Keratinocyte (primary cell): ENCODE results near the gene TTC16. TPM values are rescaled to one million over a fixed set of nuclear protein-coding genes. Genes with fewer than 3 reads are reported as not detected.

Experiments
- DNase-seq: peaks from one replicate; pipeline ENCODE4 v3.0.0-alpha.2; 2011; ENCODE audit warnings: low read depth, missing footprints, low spot score
- FAIRE-seq: peaks from 2 replicates; lab custom pipeline; 2011; peaks lifted over from hg19 to GRCh38; lab: Jason Lieb, UNC
- H2AFZ ChIP-seq: 2 replicates; pipeline ENCODE4 v1.6.0; 2012; ENCODE audit warnings: low read length, control low read depth, inconsistent platforms; ENCODE audit not compliant: control insufficient read depth
- H3K27ac ChIP-seq: 2 replicates; pipeline ENCODE4 v1.5.1; 2011; ENCODE audit warnings: low read length; ENCODE audit not compliant: control insufficient read depth, insufficient read depth
- H3K27me3 ChIP-seq: 3 replicates; pipeline ENCODE4 v1.6.0; 2011; ENCODE audit warnings: low read length; ENCODE audit not compliant: control insufficient read depth, insufficient read depth; ENCODE audit errors: extremely low read depth
- H3K36me3 ChIP-seq, 2 experiments: 2 replicates in 1 of 2; 3 replicates in 1 of 2; pipeline ENCODE4 v1.5.1; 2011; ENCODE audit warnings: low read length in 2 of 2, mild to moderate bottlenecking in 1 of 2; ENCODE audit not compliant: control insufficient read depth in 2 of 2, insufficient read depth in 2 of 2; ENCODE audit errors: extremely low read depth in 1 of 2
- H3K4me1 ChIP-seq: 3 replicates; pipeline ENCODE4 v1.5.1; 2011; ENCODE audit warnings: low read length; ENCODE audit not compliant: control insufficient read depth, insufficient read depth; ENCODE audit errors: extremely low read depth
- H3K4me2 ChIP-seq: 3 replicates; pipeline ENCODE4 v1.6.0; 2011; ENCODE audit warnings: low read depth, low read length; ENCODE audit not compliant: control insufficient read depth, insufficient read depth; ENCODE audit errors: extremely low read depth
- H3K4me3 ChIP-seq, 3 experiments: fragments of 200-600 bp in 1 of 3; sonication (generic) in 1 of 3; 2 replicates in 2 of 3; 3 replicates in 1 of 3; pipeline ENCODE4 v1.5.1; 2011 to 2016; ENCODE audit warnings: low read length in 3 of 3, mild to moderate bottlenecking in 3 of 3, control low read depth in 2 of 3, inconsistent platforms in 1 of 3, low read depth in 1 of 3, mixed read lengths in 1 of 3, mixed run types in 1 of 3, moderate library complexity in 1 of 3; ENCODE audit not compliant: control insufficient read depth in 2 of 3, insufficient read depth in 2 of 3; ENCODE audit errors: extremely low read depth in 1 of 3
- H3K79me2 ChIP-seq: 2 replicates; pipeline ENCODE4 v1.6.0; 2012; ENCODE audit warnings: low read length; ENCODE audit not compliant: control insufficient read depth, insufficient read depth
- H3K9ac ChIP-seq: 3 replicates; pipeline ENCODE4 v1.6.0; 2011; ENCODE audit warnings: low read length; ENCODE audit not compliant: control insufficient read depth, insufficient read depth; ENCODE audit errors: extremely low read depth
- H3K9me1 ChIP-seq: 3 replicates; pipeline ENCODE4 v1.6.0; 2011; ENCODE audit warnings: low read length; ENCODE audit not compliant: control insufficient read depth, insufficient read depth; ENCODE audit errors: extremely low read depth
- H3K9me3 ChIP-seq: 2 replicates; pipeline ENCODE4 v1.5.1; 2012; ENCODE audit warnings: low read depth, low read length; ENCODE audit not compliant: control insufficient read depth
- H4K20me1 ChIP-seq: 3 replicates; pipeline ENCODE4 v1.6.0; 2011; ENCODE audit warnings: low read length; ENCODE audit not compliant: control insufficient read depth, insufficient read depth; ENCODE audit errors: extremely low read depth
- CTCF ChIP-seq, 3 experiments: IDR thresholded peaks in 1 of 3; conservative IDR thresholded peaks in 1 of 3; optimal IDR thresholded peaks in 1 of 3; 2 replicates in 2 of 3; 3 replicates in 1 of 3; pipeline versions ENCODE3 to v1.5.1; 2011; ENCODE audit warnings: low read length in 3 of 3, mild to moderate bottlenecking in 3 of 3, moderate library complexity in 2 of 3, control low read depth in 1 of 3, inconsistent platforms in 1 of 3; ENCODE audit not compliant: insufficient read depth in 2 of 3; ENCODE audit errors: extremely low read depth in 1 of 3
- EZH2 ChIP-seq: IDR thresholded peaks from one replicate; pipeline ENCODE4 v1.6.1; 2012; ENCODE audit warnings: inconsistent platforms, mild to moderate bottlenecking, low read length, moderate library complexity
- dilution Hi-C: fragments of 300-500 bp; cut with MboI; formaldehyde crosslinking; loops from one replicate; pipeline ENCODE4 v1.7.0; 2020; ENCODE audit warnings: low sequenced_read_pairs; ENCODE audit not compliant: extremely low pct_ligation_motif_present
- polyA plus RNA-seq, 5 experiments: library from polyadenylated mRNA; depleted of rRNA in 3 of 5; stranded (reverse) in 3 of 5; stranded (forward) in 1 of 5; unstranded in 1 of 5; fragments of >200 nt; gene quantifications; 1 replicate in 1 of 5; 2 replicates in 3 of 5; 3 replicates in 1 of 5; pipeline versions ENCODE4 v1.2.1 to v1.2.3, GENCODE V29; 2011 to 2012; ENCODE audit warnings: missing spikeins in 2 of 5, low read depth in 1 of 5, low replicate concordance in 1 of 5

TTC16 gene
- polyA plus RNA-seq, 1 donor (not counting 4 experiments of a cell fraction or from before 2014, with no cell fraction given), result not detected

- no peaks in the 10 kb centered on the region for H3K9me1 ChIP-seq
- no peak overlapping the region for H2AFZ ChIP-seq
- peaks cover 3% of the 10 kb centered on the region for H3K4me1 ChIP-seq
- peaks cover 22 to 34% of the 10 kb centered on the region in 2 experiments for H3K36me3 ChIP-seq
- TF ChIP-seq CTCF (optimal IDR thresholded peaks at IDR 0.05 in 1 of 3, IDR thresholded peaks at IDR 0.05 in 1 of 3, conservative IDR thresholded peaks at IDR 0.05 in 1 of 3; ENCODE audit: extremely low read depth in 1 of 3, insufficient read depth in 2 of 3, low read length in 3 of 3) (no peak), EZH2 (no peak)
- dilution Hi-C loops, result no loop called here
- no peaks in the 10 kb centered on the region for H4K20me1 ChIP-seq
- H3K27ac ChIP-seq, result no peak overlapping the region
- H3K9me3 ChIP-seq, result no peaks in the 10 kb centered on the region
- DNase-seq (no peak), FAIRE-seq (no peak)
- no peak overlapping the region for H3K4me2 ChIP-seq
- no peaks in the 10 kb centered on the region for H3K79me2 ChIP-seq
- no peak overlapping the region for H3K9ac ChIP-seq
- H3K4me3 ChIP-seq, result no peak overlapping the region
- H3K27me3 ChIP-seq, result no peaks in the 10 kb centered on the region
These were observed 31.3 kb upstream of the TTC16 start for GRCh38 chr9:127684576-127684975.

GRCh38 chr9:127686461-127687393, 29.2 kb upstream of the TTC16 start:
- no peak overlapping the region for H2AFZ ChIP-seq
- H4K20me1 ChIP-seq, result no peaks in the 10 kb centered on the region
- no peak for DNase-seq
- H3K9me3 ChIP-seq, result no peaks in the 10 kb centered on the region
- no peak overlapping the region for H3K4me3 ChIP-seq
- FAIRE-seq, result peak; percentile 23
- H3K4me1 ChIP-seq, result peaks cover 3% of the 10 kb centered on the region
- H3K9ac ChIP-seq, result no peak overlapping the region
- dilution Hi-C loops, result no loop called here
- H3K79me2 ChIP-seq, result no peaks in the 10 kb centered on the region
- H3K27me3 ChIP-seq, result no peaks in the 10 kb centered on the region
- no peak overlapping the region for H3K27ac ChIP-seq
- no peaks in the 10 kb centered on the region for H3K9me1 ChIP-seq
- H3K36me3 ChIP-seq, result peaks cover 21 to 31% of the 10 kb centered on the region in 2 experiments
- TF ChIP-seq CTCF (optimal IDR thresholded peaks at IDR 0.05 in 1 of 3, IDR thresholded peaks at IDR 0.05 in 1 of 3, conservative IDR thresholded peaks at IDR 0.05 in 1 of 3; ENCODE audit: extremely low read depth in 1 of 3, insufficient read depth in 2 of 3, low read length in 3 of 3) (no peak), EZH2 (no peak)
- H3K4me2 ChIP-seq, result no peak overlapping the region
